ENCODE data around the gene PRKCA.

DNA sequence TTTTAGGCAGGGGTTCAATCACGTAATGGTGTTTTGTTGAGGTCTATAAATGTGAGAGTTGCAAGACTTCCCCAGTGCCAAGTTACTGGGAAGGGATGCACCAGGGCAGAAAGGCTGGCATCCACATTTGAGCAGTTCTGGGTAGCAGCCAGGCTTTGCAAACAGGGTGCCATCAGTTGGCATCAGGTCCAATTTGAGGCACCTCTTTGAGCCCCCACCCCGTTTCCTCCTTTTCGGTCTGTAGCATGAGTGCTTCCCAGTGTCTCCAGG is 389.9 kb downstream of the PRKCA start:
- TF ChIP-seq CHD2 (IDR thresholded peaks at IDR 0.05; ENCODE audit: low read length, partially characterized antibody) (no peak), SMC3 (IDR thresholded peaks at IDR 0.05) (no peak), POLR2A (IDR thresholded peaks at IDR 0.05; ENCODE audit: low read length) (no peak)
- TF ChIP-seq, protein P1, sequence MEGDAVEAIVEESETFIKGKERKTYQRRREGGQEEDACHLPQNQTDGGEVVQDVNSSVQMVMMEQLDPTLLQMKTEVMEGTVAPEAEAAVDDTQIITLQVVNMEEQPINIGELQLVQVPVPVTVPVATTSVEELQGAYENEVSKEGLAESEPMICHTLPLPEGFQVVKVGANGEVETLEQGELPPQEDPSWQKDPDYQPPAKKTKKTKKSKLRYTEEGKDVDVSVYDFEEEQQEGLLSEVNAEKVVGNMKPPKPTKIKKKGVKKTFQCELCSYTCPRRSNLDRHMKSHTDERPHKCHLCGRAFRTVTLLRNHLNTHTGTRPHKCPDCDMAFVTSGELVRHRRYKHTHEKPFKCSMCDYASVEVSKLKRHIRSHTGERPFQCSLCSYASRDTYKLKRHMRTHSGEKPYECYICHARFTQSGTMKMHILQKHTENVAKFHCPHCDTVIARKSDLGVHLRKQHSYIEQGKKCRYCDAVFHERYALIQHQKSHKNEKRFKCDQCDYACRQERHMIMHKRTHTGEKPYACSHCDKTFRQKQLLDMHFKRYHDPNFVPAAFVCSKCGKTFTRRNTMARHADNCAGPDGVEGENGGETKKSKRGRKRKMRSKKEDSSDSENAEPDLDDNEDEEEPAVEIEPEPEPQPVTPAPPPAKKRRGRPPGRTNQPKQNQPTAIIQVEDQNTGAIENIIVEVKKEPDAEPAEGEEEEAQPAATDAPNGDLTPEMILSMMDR (IDR thresholded peaks at IDR 0.05): no peak
